Stimulated activated CD4-positive, alpha-beta T cell treated with anti-CD3 and anti-CD28 coated beads, Interleukin-15, amount 100 ng/mL, for 24 hours (primary cell): Measurements from ENCODE around the gene CPO.
"Not testable (repeated sequence)": the region's sequence is repeated elsewhere in the genome, so short reads cannot be mapped to it uniquely, and the experiment has no call there.

Source experiments
- DNase-seq: peaks from one replicate; pipeline ENCODE4 v3.0.0-alpha.2; 2020

CPO gene, protein sequence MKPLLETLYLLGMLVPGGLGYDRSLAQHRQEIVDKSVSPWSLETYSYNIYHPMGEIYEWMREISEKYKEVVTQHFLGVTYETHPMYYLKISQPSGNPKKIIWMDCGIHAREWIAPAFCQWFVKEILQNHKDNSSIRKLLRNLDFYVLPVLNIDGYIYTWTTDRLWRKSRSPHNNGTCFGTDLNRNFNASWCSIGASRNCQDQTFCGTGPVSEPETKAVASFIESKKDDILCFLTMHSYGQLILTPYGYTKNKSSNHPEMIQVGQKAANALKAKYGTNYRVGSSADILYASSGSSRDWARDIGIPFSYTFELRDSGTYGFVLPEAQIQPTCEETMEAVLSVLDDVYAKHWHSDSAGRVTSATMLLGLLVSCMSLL

DNA sequence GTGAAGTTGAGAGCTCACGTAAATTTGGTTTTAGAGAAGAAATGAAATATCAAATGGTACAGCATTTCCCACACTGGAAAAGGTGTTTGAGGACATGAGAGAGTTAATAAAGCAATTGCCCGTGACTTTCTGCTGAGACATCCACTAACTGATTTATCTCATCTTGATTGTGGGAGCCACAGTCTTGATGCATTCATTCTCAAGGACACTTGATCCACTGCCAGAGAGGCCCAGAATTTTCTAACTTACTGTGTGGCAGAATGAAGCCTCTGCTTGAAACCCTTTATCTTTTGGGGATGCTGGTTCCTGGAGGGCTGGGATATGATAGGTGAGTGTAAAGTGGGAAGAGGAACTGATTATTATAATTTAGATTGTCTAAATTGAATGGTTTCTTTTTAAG is at the start of gene CPO:
Gene CPO (plus strand): TSS at position 179 of the 400 bp plus-strand sequence. CDS start 82 bp downstream, at position 261.
- no peak for DNase-seq

DNA sequence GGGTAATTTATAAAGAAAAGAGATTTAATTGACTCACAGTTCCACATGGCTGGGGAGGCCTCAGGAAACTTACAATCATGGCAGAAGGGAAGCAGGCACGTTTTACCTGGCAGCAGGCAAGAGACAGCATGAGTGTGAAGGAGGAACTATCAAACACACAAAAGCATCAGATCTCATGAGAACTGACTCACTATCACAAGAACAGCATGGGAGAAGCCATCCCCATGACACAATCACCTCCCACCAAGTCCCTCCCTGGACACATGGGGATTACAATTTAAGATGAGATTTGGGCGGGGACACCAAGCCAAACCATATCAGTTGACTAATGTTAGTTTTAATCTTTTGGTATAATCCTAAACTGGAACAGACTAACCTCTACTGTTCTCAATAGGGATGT is 49.1 kb upstream of the CPO start:
- DNase-seq, result no peak

DNA sequence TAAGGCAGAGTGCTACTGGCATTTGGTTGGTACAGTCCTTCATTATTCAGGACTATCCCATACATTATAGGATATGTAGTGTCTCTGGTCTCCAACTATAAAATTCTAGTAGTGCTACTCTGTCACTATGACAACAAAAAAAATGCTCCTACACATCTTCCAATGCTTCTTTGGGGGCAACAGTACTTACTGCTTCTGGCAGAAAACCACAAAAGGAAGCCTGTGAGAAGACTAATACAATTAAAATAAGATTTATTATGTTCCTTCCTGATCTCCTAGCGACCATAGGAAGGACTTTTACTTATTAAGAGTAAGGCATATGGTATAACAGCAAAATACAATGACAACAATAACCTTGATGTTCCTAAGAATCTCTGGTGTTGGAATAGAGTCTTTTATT is 48.4 kb upstream of the CPO start:
- DNase-seq, result no peak

DNA sequence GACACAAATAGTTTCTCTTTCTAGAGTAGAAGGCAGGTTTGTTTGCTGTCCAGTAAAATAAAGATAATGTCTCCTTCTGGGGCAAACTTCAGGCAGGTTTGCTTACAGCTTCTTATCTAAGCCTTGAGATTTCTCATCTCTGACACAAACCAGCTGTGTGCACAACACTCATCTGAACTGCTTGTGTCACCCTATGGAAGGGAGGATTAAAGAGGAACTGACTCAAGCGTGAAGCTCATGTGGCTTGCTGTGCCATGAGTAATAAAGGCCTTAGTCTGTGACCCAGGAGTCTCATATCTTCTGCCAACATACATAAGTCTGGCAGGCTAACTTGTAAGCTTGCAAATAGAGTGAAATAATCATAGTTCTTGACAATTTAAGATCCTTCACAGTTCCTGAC is 24.2 kb upstream of the CPO start:
- DNase-seq, result peak; percentile 4

DNA sequence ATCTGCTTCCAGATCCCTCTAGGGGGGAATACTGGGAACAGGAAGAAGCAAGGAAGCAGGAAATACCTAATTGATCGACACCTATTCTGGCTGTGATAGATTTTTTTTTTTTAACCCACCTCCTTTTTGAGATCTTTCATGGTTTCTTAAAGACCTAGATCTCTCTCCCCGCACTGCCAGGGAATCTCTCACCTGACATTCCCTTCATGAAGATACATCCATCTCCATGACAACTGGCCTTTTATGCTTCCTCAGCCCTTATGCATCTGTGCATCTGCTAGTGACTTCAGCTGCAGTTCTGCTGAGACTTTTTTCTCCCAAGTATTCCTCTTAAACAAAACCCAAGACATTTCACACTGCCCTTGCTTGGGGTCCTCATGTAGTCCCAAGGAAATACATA is 21.1 kb upstream of the CPO start:
- no peak for DNase-seq

DNA sequence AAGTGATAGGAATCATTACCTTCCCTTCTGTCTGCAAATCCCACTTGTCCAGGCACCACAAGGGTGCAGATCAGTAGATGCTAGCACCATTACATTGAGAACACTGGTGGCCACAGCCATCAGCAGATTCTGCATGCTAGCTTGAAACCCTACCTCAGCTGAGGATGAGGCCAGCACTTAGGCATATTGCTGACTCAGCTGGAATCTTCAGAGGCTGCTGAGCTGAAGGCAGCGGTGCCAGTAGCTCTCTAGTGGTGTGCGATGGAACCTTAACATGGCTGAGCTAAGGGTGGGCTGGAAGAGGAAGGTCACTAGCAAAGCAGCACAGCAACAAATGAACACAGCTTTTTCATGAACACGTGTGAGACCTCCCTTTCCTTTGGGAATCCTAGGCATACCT is 19.0 kb upstream of the CPO start:
- DNase-seq, result no peak

DNA sequence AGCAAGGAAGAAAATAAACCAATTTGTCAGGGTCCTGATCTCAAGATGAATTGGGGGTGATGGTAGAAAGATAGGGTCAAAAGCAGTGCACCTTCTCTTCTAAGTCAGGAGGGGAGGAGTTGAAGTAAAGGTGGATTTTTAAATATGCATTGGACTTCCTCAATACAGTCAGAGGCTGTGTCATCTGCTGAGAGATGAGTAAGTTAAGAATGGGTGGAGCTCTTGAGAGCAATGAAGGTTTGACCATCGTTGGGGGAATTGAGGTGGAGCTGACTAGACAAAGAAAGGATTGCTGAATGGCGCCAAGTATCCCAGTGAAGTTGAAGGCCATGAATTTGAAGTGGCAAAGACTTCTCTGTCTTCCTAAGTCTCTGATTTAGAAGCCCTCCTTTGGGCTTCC is 18.4 kb upstream of the CPO start:
- DNase-seq, result no peak

DNA sequence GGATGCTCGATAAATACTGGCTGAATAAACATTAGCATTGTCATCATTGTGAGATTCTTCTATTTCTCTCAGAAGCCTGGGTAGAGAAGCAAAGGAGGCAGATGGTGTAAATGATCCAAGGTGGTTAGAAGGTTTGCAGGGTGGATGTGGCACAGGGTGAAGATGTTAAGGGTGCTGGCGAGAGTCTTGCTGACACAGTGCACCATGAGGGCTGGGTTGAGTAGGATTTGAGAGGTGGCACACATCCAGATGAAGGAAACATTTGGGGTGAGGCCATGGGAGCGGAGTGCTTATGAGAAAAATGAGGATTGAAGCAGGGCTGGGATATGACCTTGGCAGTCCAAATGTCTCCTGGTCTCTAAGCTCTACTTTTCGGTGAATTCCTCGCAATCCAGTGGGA is 17.8 kb upstream of the CPO start:
- no peak for DNase-seq

DNA sequence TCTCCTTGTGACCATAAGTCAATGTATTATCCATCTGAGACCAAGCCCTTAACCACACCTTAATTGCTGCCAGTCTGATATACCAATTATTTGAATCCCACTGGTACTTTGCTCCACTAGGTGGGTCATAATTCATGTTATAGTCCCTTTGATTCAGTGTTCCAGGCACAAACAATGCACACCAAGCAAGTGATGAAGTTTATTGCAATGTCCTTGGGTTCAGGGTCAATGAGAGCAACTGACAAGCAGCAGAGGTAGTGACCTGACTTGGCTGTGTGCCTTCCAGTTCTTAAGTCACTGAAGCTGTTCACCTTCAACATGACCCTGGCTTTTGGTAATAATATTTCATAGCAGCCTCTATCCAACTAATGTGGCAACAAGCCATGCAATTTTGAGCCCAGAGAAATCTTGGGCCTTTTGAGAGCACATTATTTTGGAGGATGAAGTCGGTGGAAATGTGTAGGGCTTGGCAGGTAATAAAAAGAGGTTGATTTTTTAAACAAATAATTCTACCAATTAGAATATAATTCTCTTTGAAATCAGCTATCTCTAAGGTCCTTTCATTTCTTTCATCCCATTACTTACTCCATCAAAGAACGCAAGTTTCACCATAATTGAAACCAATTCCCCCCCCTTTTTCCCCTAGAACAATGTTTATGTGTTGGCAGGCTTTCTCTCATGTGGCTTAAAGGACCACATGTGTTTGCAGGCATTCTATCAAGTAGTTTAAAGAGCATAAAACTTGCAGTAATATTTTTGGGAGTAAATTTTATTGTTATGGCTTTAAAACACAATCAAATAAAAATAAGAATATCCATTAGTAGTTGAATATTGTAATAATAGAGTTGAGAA is 3.1 kb upstream of the CPO start:
- no peak for DNase-seq

DNA sequence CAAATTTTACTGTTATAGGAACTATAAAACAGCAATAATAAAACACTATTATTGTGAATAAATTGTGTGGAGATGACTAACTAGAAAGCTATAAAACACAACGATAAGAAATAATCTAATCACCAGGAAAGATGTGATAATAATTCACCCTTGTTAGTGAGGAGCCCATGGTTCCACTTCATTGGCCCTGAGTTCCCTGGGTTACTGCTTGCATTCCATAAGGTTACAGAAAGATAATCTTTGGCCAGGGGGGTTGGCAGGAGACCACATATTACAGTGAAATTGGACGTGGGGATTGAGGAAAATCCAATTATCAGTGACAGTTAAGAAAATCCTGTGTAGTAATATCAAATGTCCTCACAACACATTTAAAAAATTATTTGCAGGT is 2.5 kb upstream of the CPO start:
- no peak for DNase-seq

DNA sequence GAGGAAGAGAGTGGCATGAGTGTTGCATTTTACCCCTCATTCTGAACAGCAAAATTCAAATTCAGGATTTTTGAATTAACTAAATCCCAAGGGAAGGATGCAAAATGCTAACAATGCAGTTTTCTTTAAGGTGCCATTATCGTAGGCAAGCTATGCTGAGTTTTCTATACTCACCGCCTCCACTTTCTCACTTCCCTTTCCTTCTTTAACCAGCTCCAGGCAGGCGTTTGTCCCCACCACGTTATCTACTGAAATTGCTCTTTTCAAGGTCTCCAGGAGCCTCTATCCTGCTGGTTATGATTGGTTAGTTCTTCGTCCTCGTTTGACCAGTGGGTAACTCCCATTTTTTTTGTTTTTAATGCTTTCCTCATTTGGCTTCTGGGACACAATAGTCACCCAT is 1.8 kb upstream of the CPO start:
- DNase-seq, result no peak

DNA sequence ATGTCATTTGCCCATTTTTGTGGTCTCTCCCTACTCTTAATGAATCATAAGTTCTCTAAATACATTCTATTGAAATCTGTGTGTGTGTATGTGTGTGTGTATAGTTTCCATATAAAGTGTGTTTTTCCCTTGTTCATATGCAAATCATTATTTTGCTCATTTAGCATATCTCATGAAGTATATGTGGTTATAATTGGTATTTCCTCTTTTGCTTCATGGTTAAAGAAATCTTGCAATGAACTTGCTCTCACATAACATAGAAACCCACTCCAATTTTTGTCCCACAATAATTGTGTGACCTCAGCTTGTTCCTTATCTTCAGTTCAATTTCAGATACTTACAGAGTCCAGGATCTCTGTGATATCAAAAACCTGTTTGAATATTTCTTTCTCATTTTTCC is 1.2 kb downstream of the CPO start:
- no peak for DNase-seq

DNA sequence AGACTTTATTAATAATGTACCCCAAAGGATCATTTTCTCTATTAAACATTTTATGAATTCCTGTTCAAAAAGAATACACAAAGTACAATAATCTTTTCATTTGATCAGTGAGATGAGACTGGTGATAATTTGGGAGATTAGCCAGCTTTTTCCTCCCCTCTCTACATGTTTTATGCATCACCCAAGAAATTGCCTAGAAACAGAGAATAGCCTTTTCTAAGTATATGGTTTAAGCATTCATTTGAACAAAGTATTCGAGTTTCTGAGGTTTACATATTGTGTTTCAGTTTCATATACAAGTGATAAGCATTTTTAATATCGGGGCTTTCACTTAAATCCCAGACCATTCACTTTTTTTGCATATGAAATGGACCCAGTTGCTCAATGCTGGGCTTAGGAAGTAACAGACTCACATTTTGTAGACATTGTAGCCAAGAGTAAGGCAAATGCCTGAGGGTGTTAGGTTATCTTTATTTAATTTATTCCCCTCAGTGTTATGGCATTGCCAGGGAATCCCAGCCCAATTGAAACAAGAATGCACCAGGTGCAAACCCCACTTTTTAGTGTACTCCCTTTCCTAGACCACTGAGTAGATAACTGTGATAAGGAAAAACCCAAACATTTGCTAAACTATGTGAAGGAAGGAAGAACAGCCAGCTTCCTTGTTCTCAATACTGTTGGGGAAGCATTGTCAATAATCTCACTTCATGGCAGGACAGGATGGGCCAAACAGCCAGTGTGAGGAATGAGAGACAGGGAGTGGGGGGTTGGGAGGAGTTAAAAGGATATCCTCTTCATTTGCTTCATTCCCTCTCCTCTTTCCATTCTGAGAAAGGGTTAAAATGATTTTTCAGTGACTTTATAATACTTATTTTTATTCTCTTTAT is 3.5 kb downstream of the CPO start:
- no peak for DNase-seq

DNA sequence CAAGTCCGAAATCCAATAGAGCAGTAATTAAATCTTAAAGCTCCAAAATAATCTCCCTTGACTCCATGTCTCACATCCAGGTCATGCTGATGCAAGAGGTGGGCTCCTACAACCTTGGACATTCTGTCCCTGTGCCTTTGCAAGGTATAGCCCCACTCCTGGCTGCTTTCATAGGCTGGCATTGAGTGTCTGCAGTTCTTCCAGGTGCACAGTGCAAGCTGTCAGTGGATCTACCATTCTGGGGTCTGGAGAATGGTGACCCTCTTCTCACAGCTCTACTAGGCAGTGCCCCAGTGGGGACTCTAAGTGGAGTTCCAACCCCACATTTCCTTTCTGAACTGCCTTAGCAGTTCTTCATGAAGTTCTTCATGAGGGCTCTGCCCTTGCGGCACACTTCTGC is 14.1 kb downstream of the CPO start:
- not testable (repeated sequence) for DNase-seq

DNA sequence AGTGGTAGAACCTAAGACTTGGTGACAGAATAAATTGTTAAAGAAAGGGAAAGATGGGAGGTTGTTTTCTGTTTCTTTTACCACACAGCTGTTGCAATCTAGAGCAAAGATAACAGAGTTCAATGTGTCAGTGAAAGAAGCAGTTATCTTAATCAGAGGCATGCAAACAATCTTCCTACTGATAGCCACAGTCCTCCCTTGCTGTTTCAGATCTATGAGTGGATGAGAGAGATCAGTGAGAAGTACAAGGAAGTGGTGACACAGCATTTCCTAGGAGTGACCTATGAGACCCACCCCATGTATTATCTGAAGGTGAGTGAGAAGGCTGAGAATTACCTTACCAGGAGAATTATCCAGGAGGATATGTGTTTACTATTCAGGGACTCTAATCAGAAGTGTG is 15.9 kb downstream of the CPO start:
- no peak for DNase-seq

DNA sequence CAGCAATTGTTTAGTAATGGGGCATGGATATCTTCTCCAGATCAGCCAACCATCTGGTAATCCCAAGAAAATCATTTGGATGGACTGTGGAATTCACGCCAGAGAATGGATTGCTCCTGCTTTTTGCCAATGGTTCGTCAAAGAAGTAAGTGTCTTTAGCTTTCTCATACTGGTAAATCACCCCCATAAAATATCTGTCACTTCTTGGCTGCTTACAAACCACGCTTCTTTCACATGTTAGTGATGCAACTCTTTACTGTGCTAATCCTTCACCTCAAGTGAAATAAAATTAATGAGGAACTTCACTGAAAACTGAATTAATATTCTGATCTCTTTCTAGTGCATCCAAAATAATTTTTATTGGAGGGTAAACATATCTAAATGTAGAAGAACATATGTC is 18.9 kb downstream of the CPO start:
- DNase-seq, result no peak

DNA sequence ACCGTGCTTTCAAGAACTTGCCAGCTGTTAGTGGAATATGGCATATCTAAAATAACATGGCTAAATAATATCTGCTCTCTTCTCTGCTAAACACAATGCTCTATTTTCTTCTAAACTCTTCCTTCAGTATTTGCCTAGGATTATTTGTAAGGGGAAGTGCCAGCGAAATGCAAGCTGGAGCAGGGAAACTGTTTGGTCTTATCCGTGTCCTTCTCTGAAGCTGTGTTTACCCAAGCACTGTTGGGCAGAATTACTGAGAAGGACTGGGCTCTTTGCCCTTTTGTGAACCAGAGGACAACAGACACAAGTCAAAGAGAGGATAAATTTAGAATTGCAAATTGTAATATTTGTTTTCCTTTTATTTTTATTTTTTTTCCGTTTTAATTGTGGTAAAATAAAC is 23.6 kb downstream of the CPO start:
- DNase-seq, result no peak

DNA sequence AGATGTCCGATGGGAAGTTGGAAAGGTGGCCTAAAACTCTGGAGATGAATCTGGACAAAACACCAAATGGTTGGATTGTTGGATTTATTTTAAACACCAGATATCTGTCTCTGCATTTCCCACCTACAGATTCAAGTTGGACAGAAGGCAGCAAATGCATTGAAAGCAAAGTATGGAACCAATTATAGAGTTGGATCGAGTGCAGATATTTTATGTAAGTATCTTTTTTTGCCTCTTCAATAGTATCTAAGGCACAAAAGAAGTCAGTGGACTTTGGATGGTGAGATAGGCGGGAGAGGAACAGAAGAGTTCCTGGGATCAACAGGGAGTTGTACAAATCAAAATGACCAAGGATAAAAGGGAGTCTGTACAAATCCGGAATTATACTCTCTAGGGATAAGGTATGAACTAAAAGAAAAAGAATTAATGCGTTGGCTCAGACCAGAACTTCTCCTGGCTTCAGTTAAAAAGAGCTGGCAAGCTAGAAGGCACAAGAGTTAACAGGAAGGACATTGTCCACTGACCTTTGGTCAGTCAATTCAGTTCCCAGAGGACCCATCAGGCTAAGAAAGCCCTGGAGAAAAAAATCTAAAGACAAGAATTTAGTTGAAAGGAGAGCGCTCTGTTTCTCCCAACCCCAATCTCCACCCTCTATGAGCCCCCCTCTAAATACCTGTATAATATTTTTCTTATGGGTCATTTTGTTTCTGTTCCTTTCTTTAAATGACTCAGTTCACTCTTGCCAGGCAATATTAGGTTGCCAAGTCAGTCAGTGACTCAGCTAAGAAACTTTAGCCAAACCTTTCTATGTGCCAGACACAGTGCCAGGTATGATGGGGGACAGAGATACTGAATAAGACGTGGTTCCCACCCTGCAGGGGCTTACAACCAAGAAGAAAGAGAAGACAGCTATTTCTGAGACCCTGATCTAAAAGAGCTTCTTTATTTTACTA is 29.1 kb downstream of the CPO start:
- DNase-seq, result no peak

DNA sequence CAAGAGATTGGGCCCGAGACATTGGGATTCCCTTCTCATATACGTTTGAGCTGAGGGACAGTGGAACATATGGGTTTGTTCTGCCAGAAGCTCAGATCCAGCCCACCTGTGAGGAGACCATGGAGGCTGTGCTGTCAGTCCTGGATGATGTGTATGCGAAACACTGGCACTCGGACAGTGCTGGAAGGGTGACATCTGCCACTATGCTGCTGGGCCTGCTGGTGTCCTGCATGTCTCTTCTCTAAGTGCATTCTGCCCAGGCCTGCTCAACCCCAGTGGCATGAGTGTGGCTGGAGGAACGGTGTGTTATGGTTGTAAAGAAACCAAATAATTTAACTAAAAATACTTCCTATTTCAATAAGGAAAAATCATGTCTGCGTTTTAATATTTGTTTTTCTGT is 29.9 kb downstream of the CPO start:
- DNase-seq, result no peak

DNA sequence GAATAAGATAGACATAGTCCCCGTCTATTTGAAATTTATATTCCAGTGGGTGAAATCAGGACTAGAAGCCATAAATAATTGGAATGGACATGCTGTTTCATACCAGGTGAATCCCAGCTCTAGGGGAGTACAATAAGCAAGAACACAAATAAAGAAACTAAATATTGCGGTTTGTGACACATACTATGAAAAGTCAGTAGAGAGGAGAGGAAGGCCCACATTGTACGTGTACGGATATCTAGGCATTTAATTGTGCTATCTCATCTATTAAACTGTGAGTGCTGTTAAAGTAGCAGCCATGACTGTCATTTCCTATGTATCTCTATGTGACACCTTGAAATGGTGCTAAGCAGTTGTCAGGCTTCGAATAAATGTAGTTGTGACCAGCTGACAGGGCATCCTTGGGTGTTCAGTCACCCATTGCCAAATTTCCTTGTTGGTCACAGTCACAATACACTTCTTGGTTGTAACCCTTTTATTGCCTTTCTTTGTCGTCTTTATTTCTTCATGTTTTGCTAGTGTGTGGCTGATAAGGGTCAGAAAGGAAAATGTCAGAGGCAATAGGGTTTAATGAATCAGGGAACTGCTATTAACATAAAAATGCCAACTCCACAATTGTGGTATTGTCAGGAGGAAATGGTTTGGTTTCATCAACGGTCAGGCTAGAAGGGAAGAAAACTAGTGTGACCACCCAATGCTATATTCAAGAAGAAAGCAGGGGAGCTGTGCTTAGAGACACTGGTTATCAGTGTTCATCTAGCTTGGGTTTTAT is 31.5 kb downstream of the CPO start:
- DNase-seq, result no peak

DNA sequence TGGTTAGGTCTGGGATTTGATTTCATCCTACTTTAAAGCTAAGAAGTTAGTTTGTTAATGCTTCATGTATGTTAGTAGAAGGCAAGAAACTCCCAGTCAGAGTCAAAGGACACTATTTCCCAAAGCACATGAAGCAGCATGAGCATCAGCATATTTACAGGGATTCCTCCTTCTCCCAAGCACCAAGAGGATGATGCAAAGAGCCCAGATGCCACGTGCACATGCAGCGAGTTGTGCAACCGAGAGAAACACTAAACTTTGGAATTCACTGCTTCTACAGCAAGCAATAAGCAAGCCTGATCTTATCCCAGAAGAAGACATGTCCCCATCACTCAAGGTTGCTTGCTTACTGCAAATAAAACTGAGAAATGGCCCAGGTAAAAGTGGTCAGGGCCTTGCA is 32.5 kb downstream of the CPO start:
- no peak for DNase-seq
